ENCODE measurements around the gene SSTR3. TPM values are rescaled to one million over a fixed set of nuclear protein-coding genes. Genes with fewer than 3 reads are reported as not detected.

SSTR3 gene
- total RNA-seq, 1 donor from 2014 or later, result not detected

- DNase-seq (ENCODE audit: extremely low spot score in 2 of 2), result no peak
- no peak for TF ChIP-seq CTCF (IDR thresholded peaks at IDR 0.05)
- TF ChIP-seq POLR2AphosphoS5 (IDR thresholded peaks at IDR 0.05; ENCODE audit: insufficient read depth in 1 of 2, low read depth in 1 of 2), result no peak
- TF ChIP-seq POLR2A (IDR thresholded peaks at IDR 0.05), result no peak
- Histone ChIP-seq H3K27me3 (no peaks in the 10 kb centered on the region), H3K4me3 (no peak overlapping the region), H3K27ac (no peak overlapping the region), H3K4me1 (no peaks in the 10 kb centered on the region), H3K9me3 (no peaks in the 10 kb centered on the region), H3K36me3 (no peaks in the 10 kb centered on the region)
- intact Hi-C loops (cut with DNase I), result no loop called here
Observed at GRCh38 chr22:37221424-37222333, 9.4 kb upstream of the SSTR3 start.

- Histone ChIP-seq H3K36me3 (no peaks in the 10 kb centered on the region), H3K4me3 (no peak overlapping the region), H3K9me3 (no peaks in the 10 kb centered on the region), H3K4me1 (no peaks in the 10 kb centered on the region), H3K27me3 (no peaks in the 10 kb centered on the region), H3K27ac (no peak overlapping the region)
- TF ChIP-seq POLR2A (IDR thresholded peaks at IDR 0.05) (no peak), POLR2AphosphoS5 (IDR thresholded peaks at IDR 0.05; ENCODE audit: insufficient read depth in 1 of 2, low read depth in 1 of 2) (no peak), CTCF (IDR thresholded peaks at IDR 0.05) (no peak)
- intact Hi-C loops (cut with DNase I), result no loop called here
- DNase-seq (ENCODE audit: extremely low spot score in 2 of 2), result no peak
Observed at GRCh38 chr22:37220543-37220981, 8.3 kb upstream of the SSTR3 start.

GRCh38 chr22:37219533-37219932 is 7.3 kb upstream of the SSTR3 start:
- no peak overlapping the region for H3K4me3 ChIP-seq
- H3K27ac ChIP-seq, result no peak overlapping the region
- H3K9me3 ChIP-seq, result no peaks in the 10 kb centered on the region
- intact Hi-C loops (cut with DNase I), result no loop called here
- no peak for TF ChIP-seq CTCF (IDR thresholded peaks at IDR 0.05)
- TF ChIP-seq POLR2A (IDR thresholded peaks at IDR 0.05), result no peak
- no peak for TF ChIP-seq POLR2AphosphoS5 (IDR thresholded peaks at IDR 0.05; ENCODE audit: insufficient read depth in 1 of 2, low read depth in 1 of 2)
- no peak for DNase-seq (ENCODE audit: extremely low spot score in 2 of 2)
- H3K27me3 ChIP-seq, result no peaks in the 10 kb centered on the region
- H3K4me1 ChIP-seq, result no peaks in the 10 kb centered on the region
- H3K36me3 ChIP-seq, result no peaks in the 10 kb centered on the region

- no peaks in the 10 kb centered on the region for H3K9me3 ChIP-seq
- no peak for DNase-seq (ENCODE audit: extremely low spot score in 2 of 2)
- H3K4me3 ChIP-seq, result no peak overlapping the region
- intact Hi-C loops (cut with DNase I), result no loop called here
- no peaks in the 10 kb centered on the region for H3K27me3 ChIP-seq
- no peaks in the 10 kb centered on the region for H3K36me3 ChIP-seq
- H3K4me1 ChIP-seq, result no peaks in the 10 kb centered on the region
- H3K27ac ChIP-seq, result no peak overlapping the region
- TF ChIP-seq POLR2AphosphoS5 (IDR thresholded peaks at IDR 0.05; ENCODE audit: insufficient read depth in 1 of 2, low read depth in 1 of 2) (no peak), POLR2A (IDR thresholded peaks at IDR 0.05) (no peak), CTCF (IDR thresholded peaks at IDR 0.05) (no peak)
Observed at GRCh38 chr22:37218771-37219411, 6.6 kb upstream of the SSTR3 start.

GRCh38 chr22:37218399-37218770 is 6.1 kb upstream of the SSTR3 start:
- no peak overlapping the region for H3K27ac ChIP-seq

More at GRCh38 chr22:37218399-37218770, 6.1 kb upstream of the SSTR3 start:
- Histone ChIP-seq H3K9me3 (no peaks in the 10 kb centered on the region), H3K4me1 (no peaks in the 10 kb centered on the region), H3K27me3 (no peaks in the 10 kb centered on the region), H3K4me3 (no peak overlapping the region), H3K36me3 (no peaks in the 10 kb centered on the region)
- no peak for DNase-seq (ENCODE audit: extremely low spot score in 2 of 2)
- intact Hi-C loops (cut with DNase I), result no loop called here
- TF ChIP-seq POLR2A (IDR thresholded peaks at IDR 0.05) (no peak), CTCF (IDR thresholded peaks at IDR 0.05) (no peak)
